ENCODE results near the gene LMX1A.

LMX1A gene

GRCh38 chr1:165265196-165265838 lies 91.2 kb downstream of the LMX1A start:
- no peak for DNase-seq (ENCODE audit: low read depth)

GRCh38 chr1:165259706-165260428 lies 96.6 kb downstream of the LMX1A start:
- no peak for DNase-seq (ENCODE audit: low read depth)

- no peak for DNase-seq (ENCODE audit: low read depth)
These were observed 97.3 kb downstream of the LMX1A start for GRCh38 chr1:165259236-165259635.

- peak; percentile 31 for DNase-seq (ENCODE audit: low read depth)
These were observed 98.5 kb downstream of the LMX1A start for GRCh38 chr1:165257969-165258459.

GRCh38 chr1:165254896-165255625 lies 101.5 kb downstream of the LMX1A start:
- DNase-seq (ENCODE audit: low read depth), result no peak

GRCh38 chr1:165254376-165254775 lies 102.1 kb downstream of the LMX1A start:
- no peak for DNase-seq (ENCODE audit: low read depth)

GRCh38 chr1:165253818-165254254 lies 102.7 kb downstream of the LMX1A start:
- DNase-seq (ENCODE audit: low read depth), result no peak

GRCh38 chr1:165248969-165249571 lies 107.4 kb downstream of the LMX1A start:
- no peak for DNase-seq (ENCODE audit: low read depth)

- DNase-seq (ENCODE audit: low read depth), result no peak
These were observed 114.6 kb downstream of the LMX1A start for GRCh38 chr1:165241952-165242351.

- DNase-seq (ENCODE audit: low read depth), result no peak
These were observed 115.2 kb downstream of the LMX1A start for GRCh38 chr1:165241321-165241720.

- no peak for DNase-seq (ENCODE audit: low read depth)
These were observed 116.0 kb downstream of the LMX1A start for GRCh38 chr1:165240492-165240891.

GRCh38 chr1:165239873-165240272 lies 116.6 kb downstream of the LMX1A start:
- DNase-seq (ENCODE audit: low read depth), result no peak

GRCh38 chr1:165235777-165236291 lies 120.7 kb downstream of the LMX1A start:
- DNase-seq (ENCODE audit: low read depth), result no peak

- no peak for DNase-seq (ENCODE audit: low read depth)
These were observed 121.2 kb downstream of the LMX1A start for GRCh38 chr1:165235155-165235776.

GRCh38 chr1:165234149-165234548 lies 122.4 kb downstream of the LMX1A start:
- DNase-seq (ENCODE audit: low read depth), result no peak

GRCh38 chr1:165228676-165229075 lies 127.8 kb downstream of the LMX1A start:
- no peak for DNase-seq (ENCODE audit: low read depth)

- DNase-seq (ENCODE audit: low read depth), result no peak
These were observed 128.3 kb downstream of the LMX1A start for GRCh38 chr1:165228111-165228655.

GRCh38 chr1:165226326-165226725 lies 130.2 kb downstream of the LMX1A start:
- DNase-seq (ENCODE audit: low read depth), result no peak

- no peak for DNase-seq (ENCODE audit: low read depth)
These were observed 130.9 kb downstream of the LMX1A start for GRCh38 chr1:165225650-165226049.

GRCh38 chr1:165225062-165225461 lies 131.5 kb downstream of the LMX1A start:
- no peak for DNase-seq (ENCODE audit: low read depth)

- DNase-seq (ENCODE audit: low read depth), result no peak
These were observed 132.0 kb downstream of the LMX1A start for GRCh38 chr1:165224504-165224903.

Measured in activated T-cell treated with anti-CD3 and anti-CD28 coated beads for 48 hours (primary cell).